Body of pancreas (tissue), 4 donors: ENCODE data around the gene LINC01488.

Experiments used
- CTCF ChIP-seq, 7 experiments: fragments of 450-650 bp in 4 of 7; fragments of 200-600 bp in 3 of 7; sonication (generic) in 3 of 7; IDR thresholded peaks; one replicate each; pipeline ENCODE4 v1.5.1; 2016 to 2019; ENCODE audit warnings: antibody characterized with exemption in 7 of 7
- POLR2A ChIP-seq, 3 donors: fragments of 450-650 bp; IDR thresholded peaks; one replicate each; pipeline ENCODE4 v1.6.1; 2016; ENCODE audit warnings: antibody characterized with exemption in 3 of 3, mild to moderate bottlenecking in 2 of 3

- TF ChIP-seq CTCF (IDR thresholded peaks at IDR 0.05) (no peak), POLR2A (IDR thresholded peaks at IDR 0.05) (no peak)
Observed at GRCh38 chr11:69518081-69518950, 36.9 kb downstream of the LINC01488 start.
